Thyroid gland (tissue), 4 donors: Measurements from ENCODE around the gene NXPE3.

Experiments used
- CTCF ChIP-seq, 6 experiments: fragments of 200-600 bp in 3 of 6; fragments of 450-650 bp in 3 of 6; sonication (generic) in 3 of 6; IDR thresholded peaks; one replicate each; pipeline ENCODE4 v1.5.1; 2016 to 2019; ENCODE audit warnings: antibody characterized with exemption in 6 of 6, mild to moderate bottlenecking in 2 of 6, inconsistent platforms in 1 of 6, moderate library complexity in 1 of 6
- POLR2A ChIP-seq, 2 donors: fragments of 450-650 bp; IDR thresholded peaks; one replicate each; pipeline ENCODE4 v1.6.1; 2017; ENCODE audit warnings: antibody characterized with exemption in 2 of 2, mild to moderate bottlenecking in 2 of 2, moderate library complexity in 1 of 2

- no peak for TF ChIP-seq CTCF (IDR thresholded peaks at IDR 0.05)
- TF ChIP-seq POLR2A (IDR thresholded peaks at IDR 0.05), result no peak
Observed at GRCh38 chr3:101842935-101843330, 63.9 kb downstream of the NXPE3 start.
